ENCODE results near the gene OCA2.

DNA sequence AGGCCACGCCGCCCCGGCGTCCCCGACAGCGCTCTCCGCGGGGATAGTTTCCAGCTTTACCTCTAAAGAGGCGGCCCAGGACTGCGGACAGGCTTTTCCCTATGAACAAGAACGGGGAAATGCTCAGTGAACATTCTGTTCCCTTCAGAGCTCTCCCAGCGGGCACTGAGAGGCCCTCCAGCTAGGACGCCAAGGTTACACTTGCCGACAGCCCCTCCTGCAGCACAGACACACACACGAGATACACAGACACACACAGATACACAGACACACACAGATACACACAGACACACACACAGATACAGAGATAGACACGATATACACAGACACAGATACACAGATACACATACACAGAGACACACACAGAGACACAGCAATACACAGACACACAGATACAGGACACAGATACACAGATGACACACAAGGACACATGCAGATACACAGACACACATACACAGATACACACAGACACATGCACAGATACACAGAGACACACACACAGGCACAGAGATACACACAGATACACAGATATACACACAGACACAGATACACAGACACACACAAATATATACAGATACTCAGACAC lies 533 bp upstream of the OCA2 start:
- TF ChIP-seq, protein P1, sequence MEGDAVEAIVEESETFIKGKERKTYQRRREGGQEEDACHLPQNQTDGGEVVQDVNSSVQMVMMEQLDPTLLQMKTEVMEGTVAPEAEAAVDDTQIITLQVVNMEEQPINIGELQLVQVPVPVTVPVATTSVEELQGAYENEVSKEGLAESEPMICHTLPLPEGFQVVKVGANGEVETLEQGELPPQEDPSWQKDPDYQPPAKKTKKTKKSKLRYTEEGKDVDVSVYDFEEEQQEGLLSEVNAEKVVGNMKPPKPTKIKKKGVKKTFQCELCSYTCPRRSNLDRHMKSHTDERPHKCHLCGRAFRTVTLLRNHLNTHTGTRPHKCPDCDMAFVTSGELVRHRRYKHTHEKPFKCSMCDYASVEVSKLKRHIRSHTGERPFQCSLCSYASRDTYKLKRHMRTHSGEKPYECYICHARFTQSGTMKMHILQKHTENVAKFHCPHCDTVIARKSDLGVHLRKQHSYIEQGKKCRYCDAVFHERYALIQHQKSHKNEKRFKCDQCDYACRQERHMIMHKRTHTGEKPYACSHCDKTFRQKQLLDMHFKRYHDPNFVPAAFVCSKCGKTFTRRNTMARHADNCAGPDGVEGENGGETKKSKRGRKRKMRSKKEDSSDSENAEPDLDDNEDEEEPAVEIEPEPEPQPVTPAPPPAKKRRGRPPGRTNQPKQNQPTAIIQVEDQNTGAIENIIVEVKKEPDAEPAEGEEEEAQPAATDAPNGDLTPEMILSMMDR (IDR thresholded peaks at IDR 0.05; ENCODE audit: low read length), result no peak
- TF ChIP-seq EZH2 (IDR thresholded peaks at IDR 0.05; ENCODE audit: borderline replicate concordance, low read length), result no peak
